Endothelial cell of umbilical vein (primary cell): ENCODE data around the gene CCDC146. TPM values are rescaled to one million over a fixed set of nuclear protein-coding genes. Genes with fewer than 3 reads are reported as not detected.

Source experiments
- BruUV-seq: library from RNA; stranded (reverse); fragments of 400-500 nt; replicated peaks from 2 replicates; lab custom pipeline; 2021; lab: Mats Ljungman, UMichigan
- CTCF ChIA-PET: fragments of 300-600, 350-600 bp; sonication (Branson Sonifier 250); formaldehyde crosslinking; loops from one replicate; lab custom pipeline; 2021; ENCODE audit warnings: antibody characterized with exemption, inconsistent platforms; lab: Charles Lee
- POLR2A ChIA-PET: fragments of 300-600, 350-600 bp; sonication (Branson Sonifier 250); formaldehyde crosslinking; loops from one replicate; lab custom pipeline; 2021; ENCODE audit warnings: antibody characterized with exemption, inconsistent platforms; lab: Charles Lee
- DNase-seq: peaks from one replicate; pipeline ENCODE4 v3.0.0-alpha.2; 2011; ENCODE audit warnings: low read depth, low spot score
- FAIRE-seq: peaks from 2 replicates; lab custom pipeline; 2011; peaks lifted over from hg19 to GRCh38; lab: Jason Lieb, UNC
- H2AFZ ChIP-seq: 2 replicates; pipeline ENCODE4 v1.6.0; 2012; ENCODE audit warnings: low read depth, low read length, control low read depth, inconsistent platforms
- H3K27ac ChIP-seq: 2 replicates; pipeline ENCODE4 v1.5.1; 2011; ENCODE audit warnings: low read depth, mild to moderate bottlenecking, control low read depth, low read length, moderate library complexity; ENCODE audit not compliant: insufficient read depth
- H3K27me3 ChIP-seq, 2 experiments: 2 replicates each; pipeline versions ENCODE4 v1.6.0 to v1.6.1; 2011; ENCODE audit warnings: low read length in 2 of 2, mixed read lengths in 1 of 2; ENCODE audit not compliant: control insufficient read depth in 2 of 2, insufficient read depth in 2 of 2
- H3K36me3 ChIP-seq, 2 experiments: 2 replicates in 1 of 2; 3 replicates in 1 of 2; pipeline ENCODE4 v1.5.1; 2011; ENCODE audit warnings: low read length in 2 of 2, mild to moderate bottlenecking in 1 of 2, moderate library complexity in 1 of 2; ENCODE audit not compliant: control insufficient read depth in 2 of 2, insufficient read depth in 2 of 2; ENCODE audit errors: extremely low read depth in 1 of 2
- H3K4me1 ChIP-seq: 3 replicates; pipeline ENCODE4 v1.5.1; 2011; ENCODE audit warnings: mild to moderate bottlenecking, low read length; ENCODE audit not compliant: control insufficient read depth, insufficient read depth; ENCODE audit errors: extremely low read depth
- H3K4me2 ChIP-seq: 2 replicates; pipeline ENCODE4 v1.6.1; 2011; ENCODE audit warnings: low read length, control low read depth, mixed read lengths; ENCODE audit not compliant: insufficient read depth
- H3K4me3 ChIP-seq, 3 experiments: fragments of 200-600 bp in 1 of 3; sonication (generic), shearing (Covaris generic) in 1 of 3; replicated peaks in 1 of 3; 2 replicates each; pipeline ENCODE4 v1.5.1; 2011 to 2016; ENCODE audit warnings: control low read depth in 3 of 3, low read length in 3 of 3, mild to moderate bottlenecking in 2 of 3, inconsistent platforms in 1 of 3, low read depth in 1 of 3, moderate library complexity in 1 of 3; ENCODE audit not compliant: insufficient read depth in 1 of 3
- H3K79me2 ChIP-seq: 2 replicates; pipeline ENCODE4 v1.6.0; 2012; ENCODE audit warnings: low read length, inconsistent platforms; ENCODE audit not compliant: control insufficient read depth, insufficient read depth
- H3K9ac ChIP-seq: replicated peaks from 2 replicates; pipeline ENCODE3; 2011; ENCODE audit warnings: low read length, control low read depth; ENCODE audit not compliant: insufficient read depth; ENCODE audit errors: extremely low read depth
- H3K9me1 ChIP-seq: replicated peaks from 3 replicates; pipeline ENCODE4 v1.6.0; 2011; ENCODE audit warnings: mild to moderate bottlenecking, low read length; ENCODE audit not compliant: control insufficient read depth, insufficient read depth; ENCODE audit errors: extremely low read depth
- H3K9me3 ChIP-seq: replicated peaks from 2 replicates; pipeline ENCODE4 v1.5.1; 2012; ENCODE audit warnings: low read length, inconsistent platforms; ENCODE audit not compliant: control insufficient read depth, insufficient read depth
- H4K20me1 ChIP-seq: replicated peaks from 2 replicates; pipeline ENCODE3; 2011; ENCODE audit warnings: mild to moderate bottlenecking, low read length; ENCODE audit not compliant: control insufficient read depth, insufficient read depth; ENCODE audit errors: extremely low read depth
- EZH2 ChIP-seq: IDR thresholded peaks from 2 replicates; pipeline ENCODE4 v1.6.1; 2012; ENCODE audit warnings: borderline replicate concordance, low read depth, mild to moderate bottlenecking, moderate library complexity, low read length, inconsistent platforms; ENCODE audit not compliant: severe bottlenecking
- FOS ChIP-seq: IDR thresholded peaks from 2 replicates; pipeline ENCODE4 v1.6.1; 2011; ENCODE audit warnings: mild to moderate bottlenecking, low read length, moderate library complexity, borderline replicate concordance; ENCODE audit not compliant: insufficient read depth
- POLR2A ChIP-seq: IDR thresholded peaks from 2 replicates; pipeline ENCODE4 v1.6.1; 2012; ENCODE audit warnings: low read depth, mild to moderate bottlenecking, control low read depth, low read length
- POLR2AphosphoS5 ChIP-seq: IDR thresholded peaks from 2 replicates; pipeline ENCODE4 v1.6.1; 2012; ENCODE audit warnings: low read depth, mild to moderate bottlenecking, control low read depth, low read length, moderate library complexity; ENCODE audit not compliant: insufficient read depth
- dilution Hi-C: fragments of 300-500 bp; cut with MboI; formaldehyde crosslinking; loops from one replicate; pipeline ENCODE4 v1.15.0; 2019; ENCODE audit warnings: low sequenced_read_pairs; ENCODE audit not compliant: extremely low pct_ligation_motif_present
- intact Hi-C: fragments of 100-400 bp; cut with micrococcal nuclease; formaldehyde crosslinking; loops from one replicate; pipeline ENCODE4 v1.10.0; 2022
- polyA plus RNA-seq, 4 experiments: library from polyadenylated mRNA; depleted of rRNA in 3 of 4; stranded (reverse) in 3 of 4; unstranded in 1 of 4; fragments of >200 nt; gene quantifications; 2 replicates each; pipeline versions ENCODE4 v1.2.1 to v1.2.3, GENCODE V29; 2011 to 2012; ENCODE audit warnings: missing spikeins in 1 of 4
- total RNA-seq: library from RNA; stranded (reverse); gene quantifications from 2 replicates; pipeline ENCODE4 v1.2.3, GENCODE V29; 2021
- TF ChIP-seq, protein P1 (sequence below), 2 donors: IDR thresholded peaks; 1 replicate in 1 of 2; 2 replicates in 1 of 2; pipeline ENCODE4 v1.5.1; 2011; ENCODE audit warnings: low read length in 2 of 2, mild to moderate bottlenecking in 2 of 2, moderate library complexity in 2 of 2, control low read depth in 1 of 2, inconsistent platforms in 1 of 2, low read depth in 1 of 2; ENCODE audit not compliant: insufficient read depth in 1 of 2; ENCODE audit errors: extremely low read depth in 1 of 2
- TF ChIP-seq, protein P2 (sequence below): IDR thresholded peaks from 2 replicates; pipeline ENCODE4 v1.6.1; 2011; ENCODE audit not compliant: insufficient read depth, insufficient read length

CCDC146 gene
- total and polyA plus RNA-seq, 2 donors (not counting 3 experiments of a cell fraction or from before 2014, with no cell fraction given), result 0.65 to 2.2 TPM

DNA sequence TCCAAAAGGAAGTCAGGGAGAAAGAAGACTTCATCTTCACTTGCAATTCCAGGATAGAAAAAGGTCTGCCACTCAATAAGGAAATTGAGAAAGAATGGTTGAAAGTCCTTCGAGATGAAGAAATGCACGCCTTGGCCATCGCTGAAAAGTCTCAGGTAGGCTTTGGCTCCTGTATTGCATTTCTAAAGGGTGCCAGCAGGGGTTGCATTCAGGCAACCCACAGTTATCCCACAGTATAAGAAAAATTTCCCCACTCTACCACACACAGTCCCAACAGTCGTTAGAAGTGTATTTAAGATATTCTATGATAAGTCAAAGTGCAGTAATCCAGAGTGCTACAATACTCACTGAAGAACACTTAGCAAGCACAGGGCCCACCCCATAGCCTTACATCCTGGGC, 170.6 kb downstream of the CCDC146 start:
- Histone ChIP-seq H3K4me1 (peaks cover 12% of the 10 kb centered on the region), H3K9me3 (no peaks in the 10 kb centered on the region), H3K36me3 (no peaks in the 10 kb centered on the region), H3K4me2 (no peak overlapping the region), H3K9ac (no peak overlapping the region), H3K27me3 (no peaks in the 10 kb centered on the region), H3K4me3 (no peak overlapping the region), H4K20me1 (no peaks in the 10 kb centered on the region), H3K79me2 (no peaks in the 10 kb centered on the region), H3K9me1 (no peaks in the 10 kb centered on the region), H3K27ac (no peak overlapping the region), H2AFZ (no peak overlapping the region)
- CTCF ChIA-PET, result no interaction called here
- TF ChIP-seq, protein P1, sequence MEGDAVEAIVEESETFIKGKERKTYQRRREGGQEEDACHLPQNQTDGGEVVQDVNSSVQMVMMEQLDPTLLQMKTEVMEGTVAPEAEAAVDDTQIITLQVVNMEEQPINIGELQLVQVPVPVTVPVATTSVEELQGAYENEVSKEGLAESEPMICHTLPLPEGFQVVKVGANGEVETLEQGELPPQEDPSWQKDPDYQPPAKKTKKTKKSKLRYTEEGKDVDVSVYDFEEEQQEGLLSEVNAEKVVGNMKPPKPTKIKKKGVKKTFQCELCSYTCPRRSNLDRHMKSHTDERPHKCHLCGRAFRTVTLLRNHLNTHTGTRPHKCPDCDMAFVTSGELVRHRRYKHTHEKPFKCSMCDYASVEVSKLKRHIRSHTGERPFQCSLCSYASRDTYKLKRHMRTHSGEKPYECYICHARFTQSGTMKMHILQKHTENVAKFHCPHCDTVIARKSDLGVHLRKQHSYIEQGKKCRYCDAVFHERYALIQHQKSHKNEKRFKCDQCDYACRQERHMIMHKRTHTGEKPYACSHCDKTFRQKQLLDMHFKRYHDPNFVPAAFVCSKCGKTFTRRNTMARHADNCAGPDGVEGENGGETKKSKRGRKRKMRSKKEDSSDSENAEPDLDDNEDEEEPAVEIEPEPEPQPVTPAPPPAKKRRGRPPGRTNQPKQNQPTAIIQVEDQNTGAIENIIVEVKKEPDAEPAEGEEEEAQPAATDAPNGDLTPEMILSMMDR (IDR thresholded peaks at IDR 0.05; ENCODE audit: extremely low read depth in 1 of 2, insufficient read depth in 1 of 2, low read depth in 1 of 2, low read length in 2 of 2), result no peak
- TF ChIP-seq, protein P2, sequence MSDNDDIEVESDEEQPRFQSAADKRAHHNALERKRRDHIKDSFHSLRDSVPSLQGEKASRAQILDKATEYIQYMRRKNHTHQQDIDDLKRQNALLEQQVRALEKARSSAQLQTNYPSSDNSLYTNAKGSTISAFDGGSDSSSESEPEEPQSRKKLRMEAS, result no peak
- no peak for TF ChIP-seq EZH2
- no peak for TF ChIP-seq FOS
- TF ChIP-seq POLR2A, result no peak
- no peak for TF ChIP-seq POLR2AphosphoS5
- DNase-seq (no peak), FAIRE-seq (no peak)
- dilution Hi-C loops, result no loop called here
- no TSS peak for BruUV-seq
- intact Hi-C loops, result no loop called here
- POLR2A ChIA-PET, result no interaction called here

DNA sequence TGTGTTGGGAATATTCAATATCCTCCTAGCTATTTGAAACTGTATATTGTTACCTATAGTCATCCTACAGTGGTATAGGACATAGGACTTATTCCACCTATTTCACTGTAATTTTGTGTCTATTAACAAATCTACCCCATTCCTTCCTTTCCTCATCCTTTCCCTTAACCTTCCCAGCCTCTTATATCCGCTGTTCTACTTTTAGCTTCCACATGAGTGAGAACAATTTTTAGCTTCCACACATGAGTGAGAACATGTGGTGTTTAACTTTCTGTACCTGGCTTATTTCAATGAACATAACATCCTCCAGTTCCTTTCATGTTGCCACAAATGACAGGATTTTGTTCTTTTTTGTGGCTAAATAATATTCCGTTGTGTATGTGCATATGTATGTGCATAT, 173.1 kb downstream of the CCDC146 start:
- no peaks in the 10 kb centered on the region for H3K79me2 ChIP-seq
- TF ChIP-seq EZH2, result no peak
- H3K4me2 ChIP-seq, result no peak overlapping the region
- POLR2A ChIA-PET, result no interaction called here
- no peak overlapping the region for H3K9ac ChIP-seq
- H3K36me3 ChIP-seq, result no peaks in the 10 kb centered on the region
- CTCF ChIA-PET, result interaction anchor here (0.5 to 1.1 kb wide), 3 partner anchors 25 to 48 kb away, joined by 3 to 5 read pairs (median 3); no protein-coding TSS in a partner anchor
- intact Hi-C loops (no loop called here), dilution Hi-C loops (no loop called here)
- no peak overlapping the region for H2AFZ ChIP-seq
- FAIRE-seq (no peak), DNase-seq (no peak)
- H3K4me1 ChIP-seq, result no peaks in the 10 kb centered on the region
- H3K9me1 ChIP-seq, result no peaks in the 10 kb centered on the region
- no peaks in the 10 kb centered on the region for H4K20me1 ChIP-seq
- BruUV-seq, result no TSS peak
- no peak overlapping the region for H3K4me3 ChIP-seq
- no peaks in the 10 kb centered on the region for H3K9me3 ChIP-seq
- H3K27ac ChIP-seq, result no peak overlapping the region
- H3K27me3 ChIP-seq, result no peaks in the 10 kb centered on the region
